HG02571 (cell line): Measurements from ENCODE around the gene TMPRSS12.
"Not testable (repeated sequence)": the region's sequence is repeated elsewhere in the genome, so short reads cannot be mapped to it uniquely, and the experiment has no call there.

Experiments used
- ATAC-seq: cut with Tn5 transposase; IDR thresholded peaks from one replicate; pipeline ENCODE4 v1.9.1; 2021; ENCODE audit warnings: mild to moderate bottlenecking, moderate library complexity; ENCODE audit not compliant: unreplicated experiment

TMPRSS12 gene

DNA sequence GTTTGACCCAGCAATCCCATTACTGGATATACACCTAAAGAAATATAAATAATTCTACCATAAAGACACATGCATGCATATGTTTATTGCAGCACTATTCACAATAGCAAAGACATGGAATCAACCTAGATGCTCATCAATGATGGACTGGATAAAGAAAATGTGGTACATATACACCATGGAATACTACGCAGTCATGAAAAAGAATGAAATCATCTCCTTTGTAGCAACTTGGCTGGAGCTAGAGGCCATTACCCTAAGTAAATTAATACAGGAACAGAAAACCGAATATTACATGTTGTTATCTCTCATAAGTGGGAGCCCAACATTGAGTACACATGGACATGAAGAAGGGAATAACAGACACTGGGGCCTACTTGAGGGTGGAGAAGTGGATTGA lies 13.0 kb downstream of the TMPRSS12 start:
- not testable (repeated sequence) for ATAC-seq

DNA sequence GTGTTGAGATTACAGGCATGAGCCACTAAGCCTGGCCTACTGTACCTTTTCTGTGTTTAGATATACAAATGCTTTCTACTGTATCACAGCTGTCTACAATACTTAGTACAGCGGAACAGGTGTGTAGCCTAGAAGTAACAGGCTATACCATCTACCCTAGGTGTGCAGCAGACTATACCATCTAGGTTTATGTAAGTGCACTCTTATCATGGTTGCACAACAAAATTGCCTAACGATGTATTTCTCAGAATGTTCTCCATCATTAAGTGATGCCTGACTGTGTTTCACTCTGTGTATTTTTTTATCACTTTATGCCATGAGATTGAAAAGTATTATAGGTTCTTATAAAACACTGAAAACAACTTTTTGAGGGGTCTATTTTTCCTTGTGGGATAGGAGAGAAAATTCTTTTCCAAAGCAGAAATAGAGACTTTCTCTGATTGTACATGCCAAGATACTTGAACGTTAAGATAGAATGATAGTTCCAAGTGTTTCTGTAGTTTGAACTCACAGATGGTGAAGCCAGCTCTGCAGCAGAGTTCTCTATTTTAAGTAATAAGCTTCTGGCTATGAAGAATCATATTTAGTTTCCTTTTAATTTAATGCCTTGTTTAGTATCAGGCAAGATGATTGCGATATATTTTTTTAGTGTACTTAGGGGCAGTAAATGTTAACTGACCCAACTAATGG lies 17.0 kb downstream of the TMPRSS12 start:
- ATAC-seq: no peak

GRCh38 chr12:50862316-50862715 lies 19.6 kb downstream of the TMPRSS12 start:
- no peak for ATAC-seq

GRCh38 chr12:50865266-50865665 lies 22.5 kb downstream of the TMPRSS12 start:
- no peak for ATAC-seq

GRCh38 chr12:50868881-50869280 lies 26.2 kb downstream of the TMPRSS12 start:
- not testable (repeated sequence) for ATAC-seq

- ATAC-seq: no peak
These were observed 39.8 kb downstream of the TMPRSS12 start for GRCh38 chr12:50882563-50882962.

GRCh38 chr12:50887191-50887590 lies 44.5 kb downstream of the TMPRSS12 start:
- no peak for ATAC-seq

DNA sequence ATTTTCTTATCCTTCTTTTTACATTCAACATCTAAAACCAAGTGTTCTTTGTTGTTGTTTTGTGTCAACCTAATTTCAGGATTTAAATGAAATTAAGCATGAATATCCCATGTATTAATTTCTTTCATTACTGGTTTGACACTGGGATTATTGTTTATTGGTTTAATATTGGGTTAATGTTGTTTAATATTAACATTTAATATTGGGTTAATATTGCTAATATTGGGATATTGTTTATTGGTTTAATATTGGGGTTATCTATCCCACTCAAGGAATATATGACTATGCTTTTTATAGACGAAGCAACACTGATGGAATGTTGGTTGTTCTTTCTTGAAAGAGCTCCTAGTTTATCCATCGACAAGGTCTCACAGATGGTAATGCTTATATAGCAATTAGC lies 45.9 kb downstream of the TMPRSS12 start:
- ATAC-seq: no peak

- ATAC-seq: no peak
These were observed 51.5 kb downstream of the TMPRSS12 start for GRCh38 chr12:50894241-50894640.

DNA sequence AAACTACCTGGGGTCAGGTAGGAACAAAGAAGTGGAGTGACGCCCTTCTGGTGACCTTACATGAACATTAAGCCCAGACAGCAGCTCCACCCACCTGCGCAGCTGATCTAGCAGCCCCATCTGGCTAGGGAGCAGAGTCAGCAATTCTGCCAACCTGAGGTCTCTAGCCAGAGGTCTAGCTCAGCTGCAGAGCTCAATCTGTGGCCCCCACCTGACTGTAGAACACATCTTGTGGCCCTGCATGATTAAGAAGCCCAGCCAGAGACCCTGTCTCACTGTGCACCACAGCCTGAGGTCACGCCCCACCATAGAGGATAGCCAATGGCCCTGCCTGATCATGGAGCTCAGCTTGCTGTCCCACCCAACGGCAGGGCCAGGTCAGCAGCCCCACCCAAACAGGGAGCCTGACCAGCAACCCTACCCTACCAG lies 59.0 kb downstream of the TMPRSS12 start:
- no peak for ATAC-seq

DNA sequence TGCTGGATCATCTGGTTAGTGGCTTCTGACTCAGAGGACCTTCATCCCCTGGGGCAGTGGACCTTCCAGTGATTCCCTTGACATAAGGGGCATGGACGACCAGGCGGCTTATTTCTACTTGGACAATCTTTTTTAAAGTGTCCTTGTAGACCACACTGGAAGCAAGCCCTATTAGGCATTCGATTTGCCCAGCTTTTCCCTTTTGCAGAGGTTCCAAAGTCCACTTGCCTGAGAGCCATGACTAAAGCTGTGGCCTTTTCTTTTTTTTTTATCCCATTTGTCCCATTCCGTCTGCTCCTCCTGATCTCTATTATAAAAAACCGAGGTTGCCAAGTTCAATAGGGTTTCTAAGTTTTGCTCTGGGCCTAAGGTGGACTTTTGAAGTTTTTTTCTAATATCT lies 65.8 kb downstream of the TMPRSS12 start:
- ATAC-seq: not testable (repeated sequence)

GRCh38 chr12:50912361-50912760 lies 69.6 kb downstream of the TMPRSS12 start:
- not testable (repeated sequence) for ATAC-seq

DNA sequence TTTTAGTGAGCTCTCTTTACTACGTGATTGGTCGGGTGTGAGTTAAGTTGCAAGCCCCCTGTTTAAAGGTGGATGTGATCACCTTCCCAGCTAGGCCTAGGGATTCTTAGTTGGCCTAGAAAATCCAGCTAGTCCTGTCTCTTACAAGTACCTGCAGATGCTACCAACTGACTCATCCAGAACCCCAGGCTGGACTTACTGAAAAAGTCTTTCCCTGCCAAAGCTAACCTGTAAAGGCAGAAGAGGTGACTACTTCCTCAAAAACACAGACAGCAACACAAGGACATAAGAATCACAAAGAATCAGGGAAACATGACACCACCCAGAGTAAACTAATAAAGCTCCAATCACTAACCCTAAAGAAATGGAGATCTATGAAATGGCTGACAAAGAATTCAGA lies 70.5 kb downstream of the TMPRSS12 start:
- ATAC-seq: no peak

- ATAC-seq: no peak
These were observed 72.3 kb downstream of the TMPRSS12 start for GRCh38 chr12:50914872-50915484.

- no peak for ATAC-seq
These were observed 73.6 kb downstream of the TMPRSS12 start for GRCh38 chr12:50916292-50916691.

- no peak for ATAC-seq
These were observed 76.0 kb downstream of the TMPRSS12 start for GRCh38 chr12:50918584-50919316.

DNA sequence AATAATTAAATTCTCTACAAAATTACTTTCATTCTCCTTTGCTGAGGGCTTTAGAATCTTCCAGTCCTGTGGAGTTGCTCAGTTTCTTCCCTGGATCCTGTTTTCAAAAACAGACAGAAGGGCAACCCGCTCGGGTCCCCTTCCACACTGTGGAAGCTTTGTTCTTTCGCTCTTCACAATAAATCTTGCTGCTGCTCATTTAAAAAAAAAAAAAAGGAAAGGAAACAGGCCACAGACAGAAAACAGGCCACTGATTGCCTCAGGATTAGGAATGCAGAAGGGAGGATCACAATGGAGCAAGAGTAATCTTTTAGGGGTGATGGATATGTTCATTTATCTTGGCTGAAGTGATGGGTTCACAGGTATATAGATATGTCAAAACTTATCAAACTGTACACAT lies 80.1 kb downstream of the TMPRSS12 start:
- no peak for ATAC-seq

- ATAC-seq: no peak
These were observed 80.8 kb downstream of the TMPRSS12 start for GRCh38 chr12:50923361-50924130.

DNA sequence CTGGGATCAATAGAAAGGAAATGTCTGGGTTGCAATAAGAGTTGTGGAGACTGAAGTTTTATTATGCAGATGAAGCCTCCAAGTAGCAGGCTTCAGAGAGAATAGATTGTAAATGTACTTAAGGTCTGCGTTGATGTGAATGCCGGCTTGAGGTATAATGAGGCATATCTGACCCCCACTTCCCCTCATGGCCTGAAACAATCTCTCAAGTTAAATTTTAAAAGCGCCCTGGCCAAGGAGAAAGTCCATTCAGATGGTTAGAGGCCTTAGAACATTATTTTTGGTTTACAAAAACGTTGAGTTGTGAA lies 81.4 kb downstream of the TMPRSS12 start:
- ATAC-seq: no peak

DNA sequence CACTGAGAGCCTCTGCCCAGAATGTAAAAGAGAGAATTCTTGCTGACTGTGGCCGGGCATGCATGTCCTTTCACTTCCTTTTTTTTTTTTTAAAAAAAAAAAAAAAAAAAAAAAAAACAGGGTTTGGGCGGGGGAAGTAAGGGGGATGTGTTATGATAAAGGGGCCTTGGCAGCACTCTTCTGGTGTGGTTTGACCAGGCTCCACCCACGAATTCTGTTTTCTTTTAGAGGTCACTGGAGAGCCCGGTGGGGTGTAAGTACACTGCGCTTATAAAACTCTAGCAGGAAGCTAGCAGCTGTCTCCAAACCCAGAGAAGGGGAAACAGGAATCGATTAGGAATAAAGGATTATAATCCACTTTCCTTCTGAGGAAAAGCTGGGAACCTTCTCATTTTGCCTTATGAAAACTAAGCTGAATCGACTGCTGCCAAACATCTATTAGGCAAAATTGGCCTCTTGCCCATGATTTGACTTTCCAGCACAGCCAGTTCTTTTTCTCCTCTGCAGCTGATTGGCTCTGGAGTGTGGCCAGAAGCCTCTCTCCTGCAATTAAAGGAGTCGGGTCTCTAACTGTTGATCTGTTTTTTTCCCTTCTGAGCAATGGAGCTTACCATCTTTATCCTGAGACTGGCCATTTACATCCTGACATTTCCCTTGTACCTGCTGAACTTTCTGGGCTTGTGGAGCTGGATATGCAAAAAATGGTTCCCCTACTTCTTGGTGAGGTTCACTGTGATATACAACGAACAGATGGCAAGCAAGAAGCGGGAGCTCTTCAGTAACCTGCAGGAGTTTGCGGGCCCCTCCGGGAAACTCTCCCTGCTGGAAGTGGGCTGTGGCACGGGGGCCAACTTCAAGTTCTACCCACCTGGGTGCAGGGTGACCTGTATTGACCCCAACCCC lies 82.0 kb downstream of the TMPRSS12 start:
- peak; percentile 89 for ATAC-seq

GRCh38 chr12:50925342-50925651 lies 82.6 kb downstream of the TMPRSS12 start:
- ATAC-seq: no peak
